ENCODE data around the gene MPEG1.

The MPEG1 gene

DNA sequence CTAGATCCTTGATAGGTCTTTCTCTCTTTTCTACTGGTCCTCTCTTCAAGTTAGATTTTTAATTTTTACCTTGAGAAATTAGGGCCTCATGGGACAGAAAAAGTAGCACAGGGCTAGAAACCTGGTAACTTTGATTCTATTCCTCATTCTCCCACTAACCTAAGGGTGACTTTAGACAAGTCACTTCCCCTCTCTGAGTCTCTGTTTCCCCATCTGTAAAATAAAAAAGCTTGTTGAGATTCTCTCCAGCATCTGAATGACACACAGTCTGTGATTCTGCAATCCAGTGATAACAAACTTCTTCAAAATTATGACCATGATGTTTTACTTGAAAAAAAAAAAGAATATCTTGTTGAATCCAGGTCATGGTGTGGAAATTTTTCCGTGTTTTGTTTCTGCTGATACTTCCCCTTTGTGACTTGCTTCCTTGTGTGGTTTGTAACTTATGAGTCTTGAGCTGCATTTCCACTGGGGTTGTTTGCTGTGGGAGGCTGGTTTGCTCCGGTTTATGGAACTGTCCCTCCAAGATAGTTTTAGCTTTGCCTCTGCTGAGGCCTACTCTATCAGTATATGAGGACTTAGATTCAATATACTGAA is 9.8 kb upstream of the MPEG1 start:
- in situ Hi-C loops (cut with HindIII; ENCODE audit: low sequenced_read_pairs), result no loop called here
- DNase-seq (ENCODE audit: low read depth, low spot score), result no peak
- H3K4me3 ChIP-seq (ENCODE audit: low read depth, low read length), result no peak overlapping the region
- TF ChIP-seq, protein P1, sequence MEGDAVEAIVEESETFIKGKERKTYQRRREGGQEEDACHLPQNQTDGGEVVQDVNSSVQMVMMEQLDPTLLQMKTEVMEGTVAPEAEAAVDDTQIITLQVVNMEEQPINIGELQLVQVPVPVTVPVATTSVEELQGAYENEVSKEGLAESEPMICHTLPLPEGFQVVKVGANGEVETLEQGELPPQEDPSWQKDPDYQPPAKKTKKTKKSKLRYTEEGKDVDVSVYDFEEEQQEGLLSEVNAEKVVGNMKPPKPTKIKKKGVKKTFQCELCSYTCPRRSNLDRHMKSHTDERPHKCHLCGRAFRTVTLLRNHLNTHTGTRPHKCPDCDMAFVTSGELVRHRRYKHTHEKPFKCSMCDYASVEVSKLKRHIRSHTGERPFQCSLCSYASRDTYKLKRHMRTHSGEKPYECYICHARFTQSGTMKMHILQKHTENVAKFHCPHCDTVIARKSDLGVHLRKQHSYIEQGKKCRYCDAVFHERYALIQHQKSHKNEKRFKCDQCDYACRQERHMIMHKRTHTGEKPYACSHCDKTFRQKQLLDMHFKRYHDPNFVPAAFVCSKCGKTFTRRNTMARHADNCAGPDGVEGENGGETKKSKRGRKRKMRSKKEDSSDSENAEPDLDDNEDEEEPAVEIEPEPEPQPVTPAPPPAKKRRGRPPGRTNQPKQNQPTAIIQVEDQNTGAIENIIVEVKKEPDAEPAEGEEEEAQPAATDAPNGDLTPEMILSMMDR (IDR thresholded peaks at IDR 0.05; ENCODE audit: low read depth, low read length), result no peak

DNA sequence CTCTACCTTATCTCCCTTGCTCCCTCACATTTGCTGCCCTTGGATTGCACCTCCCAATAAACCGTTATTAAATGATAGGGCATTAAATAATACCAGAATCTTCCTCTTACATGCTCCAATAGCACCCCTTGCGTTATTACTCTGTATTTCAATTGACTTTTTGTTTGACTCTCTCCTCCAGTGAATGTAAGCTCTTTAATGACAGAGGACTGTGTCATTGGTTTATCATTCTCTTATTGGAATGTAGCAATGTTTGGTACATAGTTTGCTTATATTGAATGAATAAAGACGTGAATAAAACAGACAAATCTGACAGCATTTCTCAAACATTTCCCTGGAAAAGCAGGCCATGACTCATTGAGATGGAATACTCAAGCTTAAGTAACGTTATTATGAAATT is 8.7 kb upstream of the MPEG1 start:
- in situ Hi-C loops (cut with HindIII; ENCODE audit: low sequenced_read_pairs), result no loop called here
- H3K4me3 ChIP-seq (ENCODE audit: low read depth, low read length), result no peak overlapping the region
- TF ChIP-seq, protein P1 (IDR thresholded peaks at IDR 0.05; ENCODE audit: low read depth, low read length), result no peak
- DNase-seq (ENCODE audit: low read depth, low spot score), result no peak

DNA sequence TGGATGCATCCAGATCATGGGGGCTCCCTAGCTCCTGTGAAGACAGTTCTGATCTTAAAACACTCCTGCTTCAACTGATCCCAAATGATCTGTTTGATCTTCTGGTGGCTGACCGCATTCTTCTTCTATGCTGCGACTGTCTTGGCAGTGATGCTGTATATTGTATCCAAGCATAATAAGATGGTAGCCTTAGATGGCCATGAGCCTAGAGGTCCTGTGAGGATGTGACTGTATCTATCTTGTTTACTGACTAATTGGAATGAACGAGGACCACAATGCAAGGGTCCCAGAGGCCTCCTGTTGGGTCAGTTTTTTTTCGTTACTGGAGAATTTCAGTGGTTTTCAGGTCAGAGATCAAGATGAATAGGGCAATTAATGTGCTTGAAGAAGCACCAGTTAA is 7.1 kb upstream of the MPEG1 start:
- TF ChIP-seq, protein P1 (IDR thresholded peaks at IDR 0.05; ENCODE audit: low read depth, low read length), result no peak
- in situ Hi-C loops (cut with HindIII; ENCODE audit: low sequenced_read_pairs), result no loop called here

DNA sequence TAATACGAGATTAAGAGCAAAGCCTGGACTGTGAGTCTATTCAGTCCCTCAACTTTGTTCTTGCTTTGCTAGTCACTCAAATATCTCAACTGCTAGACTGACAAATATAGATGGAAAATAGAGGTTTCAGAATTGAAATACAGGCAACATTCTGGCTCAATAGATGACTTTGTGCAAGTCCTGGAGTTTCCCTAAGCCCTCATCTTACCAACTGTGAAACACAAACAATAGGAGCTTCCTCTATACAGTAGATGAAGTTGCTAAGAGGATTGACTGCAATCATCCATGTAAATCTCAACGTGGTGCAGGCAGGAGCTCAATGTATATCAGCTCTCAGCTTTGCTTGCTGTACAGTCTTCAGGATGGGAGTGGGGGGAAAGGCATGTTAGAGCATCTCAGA is 6.2 kb upstream of the MPEG1 start:
- H3K4me3 ChIP-seq (ENCODE audit: low read depth, low read length), result no peak overlapping the region

More for the DNA sequence above, 7.1 kb upstream of the MPEG1 start:
- DNase-seq (ENCODE audit: low read depth, low spot score), result no peak
- no peak overlapping the region for H3K4me3 ChIP-seq (ENCODE audit: low read depth, low read length)

DNA sequence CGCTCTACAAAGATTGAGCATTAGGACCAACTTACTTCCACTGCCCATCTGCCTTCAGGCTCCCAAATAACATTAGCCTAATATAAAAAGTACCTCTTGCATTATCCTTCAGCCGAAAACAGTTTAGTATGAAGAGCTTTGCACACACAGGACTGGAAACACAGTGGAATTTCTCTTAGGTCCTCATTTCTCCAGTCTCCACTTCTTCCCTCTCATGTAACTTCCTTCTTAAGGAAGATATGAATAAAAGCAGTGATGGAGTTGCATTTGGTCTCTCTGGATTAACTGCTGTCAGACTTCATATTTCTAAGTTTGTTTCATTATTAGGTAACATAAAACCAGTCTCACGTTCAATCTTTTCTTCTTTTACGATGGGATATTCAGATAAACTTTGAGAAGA is 5.6 kb upstream of the MPEG1 start:
- TF ChIP-seq, protein P1 (IDR thresholded peaks at IDR 0.05; ENCODE audit: low read depth, low read length), result no peak
- in situ Hi-C loops (cut with HindIII; ENCODE audit: low sequenced_read_pairs), result no loop called here
- DNase-seq (ENCODE audit: low read depth, low spot score), result no peak
- no peak overlapping the region for H3K4me3 ChIP-seq (ENCODE audit: low read depth, low read length)

More for the DNA sequence above, 6.2 kb upstream of the MPEG1 start:
- in situ Hi-C loops (cut with HindIII; ENCODE audit: low sequenced_read_pairs), result no loop called here
- TF ChIP-seq, protein P1 (IDR thresholded peaks at IDR 0.05; ENCODE audit: low read depth, low read length), result no peak
- no peak for DNase-seq (ENCODE audit: low read depth, low spot score)

DNA sequence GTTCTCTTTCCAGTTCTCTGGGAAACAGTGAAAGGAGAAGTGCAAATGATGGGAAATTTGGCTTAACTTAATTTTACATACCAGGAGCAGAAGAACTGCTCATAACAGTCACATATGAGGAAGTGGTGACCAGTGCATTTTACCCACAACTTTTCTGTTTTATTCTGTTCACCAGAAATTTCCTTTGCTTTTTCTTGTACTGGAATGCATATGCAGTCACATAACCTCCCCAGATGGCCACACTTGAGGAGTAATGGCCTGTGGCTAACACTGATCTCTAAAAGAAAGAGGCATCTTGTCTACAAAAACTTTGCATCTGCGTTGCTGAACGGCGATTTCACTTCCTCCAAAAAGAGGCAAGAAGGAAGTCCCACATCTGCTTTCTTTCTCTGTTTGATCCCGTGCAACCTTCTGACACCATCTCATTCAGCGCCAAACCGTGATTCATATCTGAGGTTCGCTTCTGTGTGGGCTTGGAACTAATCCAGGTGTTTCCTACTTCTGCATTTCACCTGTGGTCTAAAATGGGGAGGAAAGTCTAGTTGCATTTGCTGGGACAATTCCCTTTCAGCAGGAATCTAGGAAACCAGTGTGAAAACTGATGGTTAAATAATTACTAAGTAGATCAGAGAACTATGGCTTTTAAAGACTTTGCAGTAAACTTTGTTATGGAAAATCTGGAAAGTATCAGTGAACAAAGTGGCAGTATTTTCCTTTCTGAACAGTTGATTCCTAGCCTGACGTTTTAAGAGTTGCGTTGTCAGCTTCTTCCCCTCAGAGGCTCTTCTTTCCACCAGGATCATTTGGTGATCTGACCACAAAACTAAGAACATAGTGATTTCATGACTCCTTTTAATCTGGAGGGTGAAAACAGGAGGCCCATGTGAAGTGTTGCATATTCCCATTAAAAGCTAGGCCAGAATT is 4.2 kb upstream of the MPEG1 start:
- DNase-seq (ENCODE audit: low read depth, low spot score), result no peak
- in situ Hi-C loops (cut with HindIII; ENCODE audit: low sequenced_read_pairs), result no loop called here
- TF ChIP-seq, protein P1 (IDR thresholded peaks at IDR 0.05; ENCODE audit: low read depth, low read length), result no peak
- H3K4me3 ChIP-seq (ENCODE audit: low read depth, low read length), result no peak overlapping the region

Measured in astrocyte of the spinal cord (primary cell).